ENCODE measurements around the gene LRP5.

The LRP5 gene

GRCh38 chr11:68403831-68404230, 91.4 kb downstream of the LRP5 start:
- intact Hi-C loops (cut with DNase I): no loop called here
- no peak for DNase-seq

DNA sequence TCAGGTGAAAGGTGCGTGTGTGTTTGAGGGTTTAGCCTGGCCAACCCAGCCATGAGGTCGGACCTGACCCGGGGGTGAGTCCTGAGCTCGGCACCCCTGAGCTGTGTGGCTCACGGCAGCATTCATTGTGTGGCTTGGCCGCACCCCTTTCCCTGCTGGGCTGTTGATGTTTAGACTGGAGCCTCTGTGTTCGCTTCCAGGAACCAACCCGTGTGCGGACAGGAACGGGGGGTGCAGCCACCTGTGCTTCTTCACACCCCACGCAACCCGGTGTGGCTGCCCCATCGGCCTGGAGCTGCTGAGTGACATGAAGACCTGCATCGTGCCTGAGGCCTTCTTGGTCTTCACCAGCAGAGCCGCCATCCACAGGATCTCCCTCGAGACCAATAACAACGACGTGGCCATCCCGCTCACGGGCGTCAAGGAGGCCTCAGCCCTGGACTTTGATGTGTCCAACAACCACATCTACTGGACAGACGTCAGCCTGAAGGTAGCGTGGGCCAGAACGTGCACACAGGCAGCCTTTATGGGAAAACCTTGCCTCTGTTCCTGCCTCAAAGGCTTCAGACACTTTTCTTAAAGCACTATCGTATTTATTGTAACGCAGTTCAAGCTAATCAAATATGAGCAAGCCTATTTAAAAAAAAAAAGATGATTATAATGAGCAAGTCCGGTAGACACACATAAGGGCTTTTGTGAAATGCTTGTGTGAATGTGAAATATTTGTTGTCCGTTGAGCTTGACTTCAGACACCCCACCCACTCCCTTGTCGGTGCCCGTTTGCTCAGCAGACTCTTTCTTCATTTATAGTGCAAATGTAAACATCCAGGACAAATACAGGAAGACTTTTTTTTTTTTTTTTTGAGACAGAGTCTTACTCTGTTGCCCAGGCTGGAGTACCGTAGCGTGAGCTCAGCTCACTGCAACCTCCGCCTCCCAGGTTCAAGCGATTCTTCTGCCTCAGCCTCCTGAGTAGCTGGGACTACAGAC, 94.2 kb downstream of the LRP5 start:
- DNase-seq: no peak
- intact Hi-C loops (cut with DNase I): no loop called here

DNA sequence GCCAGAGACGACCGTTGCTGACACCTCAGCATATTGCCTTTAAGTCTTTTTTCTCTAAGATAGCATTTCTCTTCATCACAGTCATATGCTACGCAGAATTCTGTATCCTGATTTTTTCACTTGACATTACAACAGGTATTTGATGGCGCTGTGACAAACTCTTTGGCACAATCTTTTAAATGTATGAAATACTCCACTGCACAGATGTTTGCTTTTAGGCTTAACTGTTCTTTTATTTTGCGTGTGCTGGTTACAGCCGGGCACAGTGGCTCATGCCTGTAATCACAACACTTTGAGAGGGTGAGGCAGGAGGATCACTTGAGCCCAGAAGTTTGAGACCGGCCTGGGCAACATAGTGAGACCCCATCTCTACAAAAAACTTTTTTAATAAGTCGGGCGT, 96.1 kb downstream of the LRP5 start:
- intact Hi-C loops (cut with DNase I): no loop called here
- DNase-seq: no peak

GRCh38 chr11:68409748-68410344, 97.5 kb downstream of the LRP5 start:
- intact Hi-C loops (cut with DNase I): no loop called here
- no peak for DNase-seq

GRCh38 chr11:68411501-68411991, 99.2 kb downstream of the LRP5 start:
- DNase-seq: no peak

DNA sequence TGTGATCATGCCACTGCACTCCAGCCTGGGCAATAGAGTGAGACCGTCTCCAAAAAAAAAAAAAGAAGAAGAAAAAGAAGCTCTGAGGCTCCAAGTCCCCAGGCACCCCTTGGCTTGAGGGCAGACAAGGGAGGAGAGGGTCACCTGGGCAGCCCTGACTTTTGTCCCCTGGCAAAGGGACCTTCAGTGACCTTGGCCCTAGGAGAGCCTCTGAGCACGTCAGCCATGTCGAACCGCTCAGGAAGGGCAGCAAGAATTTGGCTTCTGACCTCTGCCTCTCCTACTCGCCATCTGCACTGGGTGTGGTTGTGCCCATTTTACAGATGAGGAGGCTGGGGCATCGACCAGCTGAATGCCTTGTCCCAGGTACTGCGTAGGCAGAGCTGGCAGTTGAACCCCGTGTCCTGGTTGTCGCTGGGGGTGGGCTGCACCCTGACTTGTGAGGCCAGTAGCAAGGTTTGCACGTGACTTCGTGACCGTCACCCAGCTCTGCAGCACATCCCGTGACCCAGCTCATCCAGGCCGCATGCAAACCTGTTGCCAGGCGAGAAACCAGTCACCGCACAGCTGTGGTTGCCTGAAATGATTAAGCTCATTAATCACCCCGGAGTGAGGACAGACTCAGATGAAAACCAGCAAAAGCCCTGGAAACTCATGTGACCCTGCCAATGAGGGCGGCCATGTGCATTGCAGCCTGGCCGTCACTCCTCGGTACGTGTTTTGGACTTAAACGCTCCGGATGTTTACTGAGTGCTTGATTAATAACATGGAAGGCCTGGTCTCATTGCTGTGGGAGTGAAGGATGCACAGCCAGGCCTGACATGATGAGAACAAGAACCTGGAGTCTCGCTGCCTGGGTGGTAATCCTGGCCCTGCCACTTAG, 100.4 kb downstream of the LRP5 start:
- intact Hi-C loops (cut with DNase I): no loop called here
- DNase-seq: no peak

More at GRCh38 chr11:68411501-68411991, 99.2 kb downstream of the LRP5 start:
- intact Hi-C loops (cut with DNase I): no loop called here

GRCh38 chr11:68413591-68413999, 101.2 kb downstream of the LRP5 start:
- DNase-seq: no peak
- intact Hi-C loops (cut with DNase I): no loop called here

DNA sequence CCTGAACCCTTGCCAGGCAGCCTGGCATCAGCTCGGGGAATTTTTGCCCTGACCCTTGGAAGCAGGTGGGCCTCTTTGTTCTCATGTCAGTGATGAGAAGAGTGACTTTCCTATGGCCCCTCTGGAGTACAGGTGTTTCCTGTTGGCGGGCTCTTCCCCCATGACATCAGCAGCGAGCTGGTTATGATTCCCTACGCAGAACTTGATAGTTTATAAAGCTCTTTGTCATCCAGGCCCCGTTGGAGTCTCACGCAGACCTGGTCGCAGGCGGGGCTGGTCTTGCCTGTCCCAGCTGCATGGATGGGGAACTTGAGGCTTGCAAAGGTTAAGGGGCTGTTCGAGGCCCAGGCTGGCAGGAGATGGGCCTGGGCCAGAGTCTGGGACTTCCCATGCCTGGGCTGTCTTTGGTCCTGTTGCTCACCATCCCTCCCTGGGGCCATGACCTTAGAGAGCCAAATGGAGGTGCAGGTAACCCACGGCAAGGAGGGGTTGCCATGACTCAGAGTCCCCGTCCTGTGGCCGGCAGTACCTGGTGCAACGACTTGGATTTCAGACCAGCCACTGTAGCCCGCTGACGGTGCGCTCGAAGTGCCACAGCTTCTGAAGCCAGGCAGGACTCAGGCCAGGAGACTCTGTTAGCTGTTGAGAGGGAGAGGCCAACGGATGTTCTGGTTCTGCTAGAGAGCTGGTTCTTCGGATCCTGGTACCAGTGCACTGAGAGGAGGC, 102.3 kb downstream of the LRP5 start:
- intact Hi-C loops (cut with DNase I): no loop called here
- DNase-seq: no peak

- no peak for DNase-seq
Observed at GRCh38 chr11:68416070-68416578, 103.7 kb downstream of the LRP5 start.

DNA sequence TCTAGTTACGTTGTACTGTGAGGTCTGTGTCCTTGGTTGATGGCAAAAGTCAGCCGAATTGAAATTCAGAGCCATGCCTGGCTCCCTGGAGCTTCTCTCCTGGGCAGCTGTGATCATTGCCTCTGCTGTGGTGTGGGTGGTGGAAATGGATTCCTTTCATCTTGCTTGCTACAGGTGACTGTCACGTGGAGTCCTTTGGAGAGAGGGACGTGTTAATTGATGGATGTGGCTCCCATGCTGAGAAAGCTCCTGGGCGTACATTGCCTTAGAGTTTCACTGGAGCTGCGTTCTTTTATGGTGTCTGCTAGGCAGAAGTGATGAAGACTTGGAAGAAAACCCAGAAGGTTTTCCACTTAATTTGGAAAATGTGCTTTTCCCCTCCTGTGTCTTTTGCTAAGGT, 106.3 kb downstream of the LRP5 start:
- intact Hi-C loops (cut with DNase I): no loop called here
- DNase-seq: no peak

More at GRCh38 chr11:68416070-68416578, 103.7 kb downstream of the LRP5 start:
- intact Hi-C loops (cut with DNase I): no loop called here

GRCh38 chr11:68420171-68420570, 107.8 kb downstream of the LRP5 start:
- intact Hi-C loops (cut with DNase I): no loop called here
- DNase-seq: no peak

- intact Hi-C loops (cut with DNase I): no loop called here
- no peak for DNase-seq
Observed at GRCh38 chr11:68423481-68423880, 111.1 kb downstream of the LRP5 start.

GRCh38 chr11:68424101-68424632, 111.8 kb downstream of the LRP5 start:
- no peak for DNase-seq
- intact Hi-C loops (cut with DNase I): no loop called here

DNA sequence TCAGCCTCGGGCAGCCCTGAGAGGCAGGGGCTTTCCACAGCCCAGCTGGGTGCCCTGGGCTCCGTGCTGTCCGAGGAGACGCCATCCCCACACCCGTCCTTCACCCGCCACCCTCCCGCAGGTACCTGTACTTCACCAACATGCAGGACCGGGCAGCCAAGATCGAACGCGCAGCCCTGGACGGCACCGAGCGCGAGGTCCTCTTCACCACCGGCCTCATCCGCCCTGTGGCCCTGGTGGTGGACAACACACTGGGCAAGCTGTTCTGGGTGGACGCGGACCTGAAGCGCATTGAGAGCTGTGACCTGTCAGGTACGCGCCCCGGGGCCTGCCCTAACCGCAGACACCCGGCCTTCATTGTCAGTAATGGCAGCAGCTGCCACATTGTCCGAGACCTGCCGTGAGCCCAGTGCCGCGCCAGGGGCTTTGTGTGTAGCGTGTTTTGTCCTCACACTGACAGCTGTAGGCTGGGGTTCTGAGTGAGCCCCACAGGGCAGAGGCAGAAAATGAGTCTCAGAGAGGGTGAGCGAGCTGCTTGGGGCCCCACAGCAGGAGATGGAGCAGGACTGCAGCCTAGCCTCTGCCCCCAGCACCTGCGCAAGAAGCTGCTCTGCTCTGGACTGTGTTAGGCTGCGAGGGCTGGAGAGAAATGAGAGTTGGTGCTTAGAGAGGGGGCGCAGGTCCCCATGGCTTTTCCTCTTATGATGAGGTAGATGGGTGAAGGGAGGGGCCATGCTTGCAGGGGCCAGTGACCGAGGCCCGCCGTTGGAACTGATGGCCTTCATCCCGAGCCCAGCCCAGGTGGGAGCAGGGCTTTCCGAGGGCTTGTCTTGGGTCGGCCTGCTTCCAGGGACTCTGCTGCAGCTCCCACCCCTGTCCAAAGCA, 112.8 kb downstream of the LRP5 start:
- intact Hi-C loops (cut with DNase I): no loop called here
- DNase-seq: no peak

DNA sequence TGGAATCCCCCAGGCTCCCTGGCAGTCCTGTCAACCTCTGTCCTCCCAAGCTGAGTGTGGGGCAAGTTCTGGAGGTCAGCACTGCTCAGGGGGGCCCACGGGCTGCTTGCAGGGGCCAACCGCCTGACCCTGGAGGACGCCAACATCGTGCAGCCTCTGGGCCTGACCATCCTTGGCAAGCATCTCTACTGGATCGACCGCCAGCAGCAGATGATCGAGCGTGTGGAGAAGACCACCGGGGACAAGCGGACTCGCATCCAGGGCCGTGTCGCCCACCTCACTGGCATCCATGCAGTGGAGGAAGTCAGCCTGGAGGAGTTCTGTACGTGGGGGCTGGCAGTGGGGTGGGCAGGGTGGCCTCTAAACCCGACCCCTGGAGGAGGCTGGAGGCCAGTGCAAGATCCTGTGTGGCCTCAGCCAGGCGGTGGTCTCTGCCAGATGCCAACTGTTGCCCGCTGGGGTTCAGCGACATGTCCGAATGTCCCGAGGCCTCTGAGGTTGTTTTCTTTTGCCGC, 113.5 kb downstream of the LRP5 start:
- intact Hi-C loops (cut with DNase I): no loop called here
- DNase-seq: no peak

DNA sequence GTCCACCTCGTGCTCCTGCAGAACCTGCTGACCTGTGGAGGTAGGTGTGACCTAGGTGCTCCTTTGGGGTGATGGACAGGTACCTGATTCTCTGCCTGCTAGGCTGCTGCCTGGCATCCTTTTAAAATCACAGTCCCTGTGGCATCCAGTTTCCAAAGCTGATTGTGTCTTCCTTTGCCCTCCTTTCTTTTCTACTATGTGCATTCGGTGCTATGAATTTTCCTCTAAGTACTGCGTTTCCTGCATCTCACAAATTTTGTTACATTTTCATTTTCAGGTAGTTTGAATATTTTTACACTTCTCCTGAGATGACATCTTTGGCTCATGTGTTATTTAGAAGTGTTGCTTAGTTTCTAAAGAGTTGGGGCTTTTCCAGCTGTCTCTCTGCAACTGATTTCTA, 117.3 kb downstream of the LRP5 start:
- intact Hi-C loops (cut with DNase I): no loop called here
- DNase-seq: no peak

GRCh38 chr11:68430384-68430783, 118.0 kb downstream of the LRP5 start:
- intact Hi-C loops (cut with DNase I): no loop called here

GRCh38 chr11:68430801-68431200, 118.4 kb downstream of the LRP5 start:
- intact Hi-C loops (cut with DNase I): no loop called here

More at GRCh38 chr11:68430384-68430783, 118.0 kb downstream of the LRP5 start:
- no peak for DNase-seq

More at GRCh38 chr11:68430801-68431200, 118.4 kb downstream of the LRP5 start:
- no peak for DNase-seq

Measured in posterior cingulate gyrus (tissue), 11 donors.